Measurements from ENCODE around the gene ITPR2. TPM values are rescaled to one million over a fixed set of nuclear protein-coding genes. Genes with fewer than 3 reads are reported as not detected.

ITPR2 gene
- total RNA-seq, 1 experiment from 2014 or later = 9.4 TPM

DNA sequence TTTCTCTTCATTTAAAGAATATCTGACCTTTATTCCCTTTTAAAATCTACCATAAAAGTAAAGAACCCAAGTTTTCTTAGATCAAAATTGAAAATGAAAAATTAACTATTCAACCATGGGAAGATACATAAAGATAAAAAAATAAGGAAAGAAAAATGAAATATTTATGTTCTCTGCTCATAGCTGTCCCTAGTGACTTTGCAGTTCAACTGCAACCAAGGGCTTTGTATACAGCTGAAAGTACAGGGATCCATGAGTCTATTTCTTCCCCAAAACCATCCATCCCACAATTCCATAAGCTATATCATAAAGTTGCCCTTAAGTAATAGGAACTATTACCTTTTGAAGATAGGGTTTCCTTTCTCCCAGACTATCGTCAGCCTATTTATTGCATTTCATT lies 113.1 kb downstream of the ITPR2 start:
- Histone ChIP-seq H3K36me3 (replicated peaks; ENCODE audit: control insufficient read depth, insufficient read depth, low read length) (no peaks in the 10 kb centered on the region), H3K4me3 (ENCODE audit: insufficient read depth, low read depth, low read length) (no peak overlapping the region), H3K27me3 (ENCODE audit: control insufficient read depth, insufficient read depth, low read length) (no peaks in the 10 kb centered on the region)
- no peak for DNase-seq

DNA sequence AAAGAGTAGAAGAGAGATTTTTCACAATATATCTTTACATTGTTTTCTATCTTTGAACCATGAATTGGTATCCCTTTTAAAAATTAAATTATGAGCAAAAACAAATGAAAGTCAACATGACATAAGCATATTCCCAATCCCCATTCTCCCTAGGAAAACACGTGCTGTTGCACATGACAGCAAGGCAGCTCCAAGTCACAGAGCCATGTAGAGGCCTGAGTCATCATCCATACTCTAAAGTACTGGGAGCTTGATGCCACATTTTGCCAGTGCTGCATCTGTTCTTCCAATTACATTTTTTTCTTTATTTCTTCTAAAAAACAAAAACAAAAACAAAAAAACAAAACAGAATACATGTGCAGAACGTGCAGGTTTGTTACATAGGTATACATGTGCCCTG lies 115.2 kb downstream of the ITPR2 start:
- no peak for DNase-seq
- Histone ChIP-seq H3K4me3 (ENCODE audit: insufficient read depth, low read depth, low read length) (no peak overlapping the region), H3K36me3 (replicated peaks; ENCODE audit: control insufficient read depth, insufficient read depth, low read length) (no peaks in the 10 kb centered on the region), H3K27me3 (ENCODE audit: control insufficient read depth, insufficient read depth, low read length) (no peaks in the 10 kb centered on the region)

DNA sequence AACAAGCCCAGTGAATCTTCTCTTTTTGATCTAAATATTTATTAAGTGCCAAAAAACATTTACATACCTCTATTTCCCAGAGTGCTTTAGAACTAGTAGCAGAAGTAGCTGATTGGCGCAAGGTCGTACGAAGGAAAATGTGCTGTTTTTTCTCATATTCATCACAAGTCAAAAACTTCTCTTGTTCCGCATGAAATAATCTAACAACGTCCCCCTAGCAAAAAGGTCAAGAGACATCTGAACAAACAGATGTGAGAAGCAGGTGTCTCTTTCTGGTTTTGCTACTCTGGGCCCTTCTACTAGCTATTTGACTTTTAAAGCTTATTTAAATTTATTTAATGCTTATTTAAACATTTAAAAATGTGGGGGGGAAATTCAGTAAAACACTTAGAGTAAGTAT lies 117.8 kb downstream of the ITPR2 start:
- no peak for DNase-seq
- Histone ChIP-seq H3K4me3 (ENCODE audit: insufficient read depth, low read depth, low read length) (no peak overlapping the region), H3K27me3 (ENCODE audit: control insufficient read depth, insufficient read depth, low read length) (no peaks in the 10 kb centered on the region), H3K36me3 (replicated peaks; ENCODE audit: control insufficient read depth, insufficient read depth, low read length) (peaks cover 1% of the 10 kb centered on the region)

DNA sequence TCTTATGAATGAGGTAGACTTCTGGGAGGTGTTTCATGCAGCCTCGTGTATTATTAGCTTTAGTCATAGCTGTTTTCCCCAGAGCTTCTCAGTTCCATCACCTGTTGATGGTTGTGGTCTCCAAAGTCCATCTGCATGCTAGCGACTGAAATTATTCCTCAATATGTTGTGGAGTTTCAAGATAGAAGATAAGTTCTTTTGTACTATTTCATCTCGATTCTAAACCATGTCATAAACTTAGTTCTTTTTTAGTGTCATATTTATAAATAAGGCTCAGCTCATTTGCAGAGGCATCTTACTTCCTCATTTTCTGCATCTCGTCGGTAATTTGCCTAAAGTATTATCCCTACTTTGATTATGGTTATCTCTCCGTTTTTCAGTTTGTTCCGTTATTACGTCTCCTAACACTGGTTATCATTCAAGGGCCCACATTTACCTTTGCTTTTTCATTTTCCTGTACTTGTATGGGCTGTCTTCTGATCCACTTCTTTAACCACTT lies 119.1 kb downstream of the ITPR2 start:
- Histone ChIP-seq H3K27me3 (ENCODE audit: control insufficient read depth, insufficient read depth, low read length) (no peaks in the 10 kb centered on the region), H3K36me3 (replicated peaks; ENCODE audit: control insufficient read depth, insufficient read depth, low read length) (peaks cover 1% of the 10 kb centered on the region), H3K4me3 (ENCODE audit: insufficient read depth, low read depth, low read length) (no peak overlapping the region)
- DNase-seq = no peak

DNA sequence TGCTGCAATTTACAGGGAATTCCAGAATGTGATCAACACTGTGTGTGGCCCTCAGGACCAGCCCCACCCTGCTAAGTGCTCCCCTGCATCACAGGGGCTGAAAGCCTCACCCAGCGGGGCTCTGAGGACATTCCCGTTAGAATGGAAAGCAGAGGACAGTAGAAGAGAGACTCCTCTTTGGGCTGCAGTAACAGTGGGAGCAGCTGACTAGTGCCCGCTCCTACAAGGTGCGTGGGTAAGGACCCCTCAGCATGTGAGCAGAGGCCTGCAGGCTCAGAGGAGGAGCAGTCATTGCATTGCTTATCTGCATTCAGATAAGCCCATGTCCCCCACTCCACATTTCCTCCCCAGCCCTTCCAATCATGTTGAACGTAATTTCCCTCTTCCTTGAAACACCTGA lies 120.1 kb downstream of the ITPR2 start:
- Histone ChIP-seq H3K36me3 (replicated peaks; ENCODE audit: control insufficient read depth, insufficient read depth, low read length) (peaks cover 1% of the 10 kb centered on the region), H3K27me3 (ENCODE audit: control insufficient read depth, insufficient read depth, low read length) (no peaks in the 10 kb centered on the region), H3K4me3 (ENCODE audit: insufficient read depth, low read depth, low read length) (no peak overlapping the region)
- no peak for DNase-seq

DNA sequence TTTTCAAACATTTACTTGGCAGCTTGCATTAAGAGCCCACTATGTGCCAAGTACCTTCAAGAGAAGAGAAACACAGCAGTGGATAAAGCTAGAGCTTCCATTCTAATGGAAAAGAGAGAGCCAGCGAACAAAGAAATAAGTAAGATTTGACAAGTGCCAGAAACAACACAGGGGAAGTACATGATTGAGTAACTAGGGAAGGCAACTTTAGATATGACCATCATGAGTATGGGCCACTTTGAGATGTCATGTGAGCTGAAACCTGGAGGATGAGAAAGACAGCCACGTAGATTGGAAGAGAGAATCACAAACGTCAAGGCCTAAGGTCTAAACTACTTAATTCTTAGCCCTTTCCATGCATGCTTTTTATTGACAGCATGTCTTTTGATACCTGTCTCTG lies 121.4 kb downstream of the ITPR2 start:
- Histone ChIP-seq H3K27me3 (ENCODE audit: control insufficient read depth, insufficient read depth, low read length) (no peaks in the 10 kb centered on the region), H3K36me3 (replicated peaks; ENCODE audit: control insufficient read depth, insufficient read depth, low read length) (peaks cover 3% of the 10 kb centered on the region), H3K4me3 (ENCODE audit: insufficient read depth, low read depth, low read length) (no peak overlapping the region)
- no peak for DNase-seq

DNA sequence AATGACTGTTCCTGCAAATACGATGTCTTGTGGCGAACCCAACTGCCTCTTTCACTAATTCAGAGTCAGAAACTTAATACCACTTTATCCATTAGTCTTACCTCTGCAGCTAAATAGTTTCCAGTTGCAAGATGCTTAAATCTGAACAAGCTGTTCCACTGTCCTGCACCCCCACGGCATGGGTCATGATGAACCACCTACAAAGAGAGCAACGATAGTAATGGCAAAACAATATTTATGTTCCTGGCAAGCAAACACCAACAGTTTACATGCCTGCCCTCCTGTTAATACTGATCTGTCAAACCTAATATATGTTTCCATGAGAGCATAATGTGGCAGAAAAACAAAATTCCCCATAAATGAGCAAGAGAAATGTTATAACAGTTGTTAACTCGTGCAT lies 121.9 kb downstream of the ITPR2 start:
- Histone ChIP-seq H3K4me3 (ENCODE audit: insufficient read depth, low read depth, low read length) (no peak overlapping the region), H3K27me3 (ENCODE audit: control insufficient read depth, insufficient read depth, low read length) (no peaks in the 10 kb centered on the region), H3K36me3 (replicated peaks; ENCODE audit: control insufficient read depth, insufficient read depth, low read length) (peaks cover 3% of the 10 kb centered on the region)
- no peak for DNase-seq

DNA sequence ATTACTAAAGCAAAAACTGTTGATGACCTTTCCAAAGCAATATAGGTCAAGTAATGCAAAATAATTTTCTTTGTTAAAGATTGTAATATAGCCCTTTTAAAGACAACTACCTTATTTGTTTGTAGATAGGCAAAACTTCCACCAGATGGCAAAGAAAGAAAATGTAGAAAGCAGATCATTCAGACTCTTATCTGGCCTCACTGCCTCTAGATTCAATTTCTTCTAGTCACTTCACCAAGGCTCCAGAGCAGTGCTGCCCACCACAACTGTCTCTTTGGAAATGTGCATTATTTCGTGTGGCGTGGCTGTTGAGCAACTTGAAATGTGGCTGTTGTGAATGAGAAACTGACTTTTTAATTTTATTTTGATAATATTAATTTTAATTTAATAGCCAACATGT lies 127.1 kb downstream of the ITPR2 start:
- Histone ChIP-seq H3K27me3 (ENCODE audit: control insufficient read depth, insufficient read depth, low read length) (no peaks in the 10 kb centered on the region), H3K36me3 (replicated peaks; ENCODE audit: control insufficient read depth, insufficient read depth, low read length) (peaks cover 1% of the 10 kb centered on the region; the same call in 1 of the 2 replicates), H3K4me3 (ENCODE audit: insufficient read depth, low read depth, low read length) (no peak overlapping the region)
- no peak for DNase-seq

DNA sequence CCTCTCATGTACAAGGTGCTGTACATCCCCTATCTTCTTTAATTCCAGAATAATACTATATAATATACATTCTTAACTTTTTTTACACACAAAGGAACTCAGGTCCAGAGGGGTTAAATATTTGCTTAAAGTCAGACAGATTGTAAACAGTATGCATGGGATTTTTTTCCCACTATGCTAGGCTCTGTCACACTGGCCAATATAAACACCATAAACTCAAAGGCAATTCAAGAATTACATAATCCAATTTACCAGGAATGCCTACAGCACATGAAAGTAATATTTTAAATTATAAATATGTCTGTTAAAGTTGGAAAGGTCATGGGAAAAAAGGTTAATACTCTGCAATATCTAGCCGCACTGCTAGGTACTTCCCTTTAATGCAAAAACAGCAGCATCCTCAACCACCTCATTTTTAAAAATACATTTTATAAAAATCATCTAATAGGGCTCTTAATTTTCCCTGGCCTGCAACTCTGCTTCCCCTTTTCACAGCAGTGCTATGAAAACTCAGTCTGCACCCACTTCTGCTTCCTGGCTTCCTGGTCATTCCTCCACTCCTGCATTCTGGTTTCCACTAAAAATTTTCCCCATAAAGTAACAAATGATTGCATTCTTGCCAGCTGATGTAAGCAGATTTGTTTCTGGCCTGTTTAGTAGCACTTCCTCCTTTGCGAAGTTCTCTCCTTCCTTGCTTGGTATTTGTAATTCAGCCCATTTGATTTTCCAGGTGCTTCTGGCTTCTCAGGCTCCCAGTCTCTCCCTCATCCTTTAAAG lies 128.1 kb downstream of the ITPR2 start:
- H3K4me3 ChIP-seq (ENCODE audit: insufficient read depth, low read depth, low read length) = no peak overlapping the region
- H3K36me3 ChIP-seq (replicated peaks; ENCODE audit: control insufficient read depth, insufficient read depth, low read length) = peaks cover 1% of the 10 kb centered on the region; the same call in 1 of the 2 replicates
- no peak for DNase-seq

DNA sequence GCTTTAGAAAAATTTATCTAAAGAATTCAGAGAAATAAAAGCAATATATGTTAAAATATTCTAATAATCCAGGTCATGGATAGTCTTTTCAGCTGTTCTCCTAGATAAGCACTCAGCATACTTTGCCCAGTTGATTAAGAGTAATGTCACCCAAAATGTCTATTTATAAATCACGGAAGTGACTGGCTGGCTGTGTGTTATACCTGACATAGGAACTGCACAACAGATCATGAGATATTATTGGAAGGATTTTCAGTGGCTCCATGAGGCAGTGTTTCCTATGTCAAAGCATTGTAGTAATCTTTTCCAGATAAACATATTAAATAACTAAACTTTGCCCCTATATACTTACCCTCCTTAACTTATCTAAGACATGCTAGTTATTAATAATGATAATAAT lies 128.8 kb downstream of the ITPR2 start:
- Histone ChIP-seq H3K4me3 (ENCODE audit: insufficient read depth, low read depth, low read length) (no peak overlapping the region), H3K27me3 (ENCODE audit: control insufficient read depth, insufficient read depth, low read length) (no peaks in the 10 kb centered on the region), H3K36me3 (replicated peaks; ENCODE audit: control insufficient read depth, insufficient read depth, low read length) (peaks cover 1% of the 10 kb centered on the region)
- DNase-seq = no peak

More for the DNA sequence above, 128.1 kb downstream of the ITPR2 start:
- H3K27me3 ChIP-seq (ENCODE audit: control insufficient read depth, insufficient read depth, low read length) = no peaks in the 10 kb centered on the region

DNA sequence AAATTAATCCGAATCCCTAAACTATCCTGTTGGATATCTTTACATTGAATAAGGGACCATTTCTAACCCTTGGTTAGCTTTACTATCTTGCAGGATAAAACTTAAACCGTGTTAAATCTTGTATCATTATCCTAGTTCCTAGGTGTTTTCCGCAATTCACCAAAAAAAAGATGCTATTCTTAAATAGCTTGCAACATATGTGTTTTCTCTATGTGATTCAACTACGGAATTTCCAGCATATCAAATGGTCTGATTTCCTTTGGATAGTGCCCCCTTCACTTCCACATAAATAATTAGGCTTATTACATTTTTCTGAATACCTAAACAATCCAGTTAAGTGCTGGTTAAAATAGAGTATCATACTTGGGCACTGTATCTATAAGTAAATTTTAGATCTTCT lies 130.3 kb downstream of the ITPR2 start:
- Histone ChIP-seq H3K4me3 (ENCODE audit: insufficient read depth, low read depth, low read length) (no peak overlapping the region), H3K36me3 (replicated peaks; ENCODE audit: control insufficient read depth, insufficient read depth, low read length) (peaks cover 3% of the 10 kb centered on the region; the same call in 1 of the 2 replicates), H3K27me3 (ENCODE audit: control insufficient read depth, insufficient read depth, low read length) (no peaks in the 10 kb centered on the region)
- DNase-seq = no peak

DNA sequence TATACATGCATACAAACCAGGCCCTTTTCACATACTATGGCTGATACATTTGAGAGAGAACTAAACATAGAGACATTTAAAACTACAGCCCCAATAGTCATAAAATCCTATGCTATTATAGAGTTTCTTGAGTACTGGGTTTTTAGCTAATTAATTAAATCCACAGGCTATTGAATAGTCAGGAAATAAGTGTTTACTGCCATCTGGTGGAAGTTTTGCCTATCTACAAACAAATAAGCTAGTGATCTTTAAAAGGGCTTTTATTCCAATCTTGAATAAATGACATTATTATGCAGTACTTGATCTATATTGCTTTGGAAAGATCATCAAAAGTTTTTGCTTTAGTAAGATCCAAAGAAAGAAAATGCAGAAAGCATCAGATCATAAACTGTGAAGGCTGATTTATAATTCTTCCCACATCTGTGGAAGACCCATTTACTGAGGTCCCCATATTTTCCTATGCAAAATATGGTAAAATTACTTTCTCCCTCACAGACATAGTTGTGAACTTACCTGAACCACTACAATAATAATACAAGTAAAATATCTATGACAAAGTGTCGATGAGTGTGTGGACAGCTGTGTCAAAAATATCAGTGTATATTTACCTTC lies 131.3 kb downstream of the ITPR2 start:
- Histone ChIP-seq H3K4me3 (ENCODE audit: insufficient read depth, low read depth, low read length) (no peak overlapping the region), H3K27me3 (ENCODE audit: control insufficient read depth, insufficient read depth, low read length) (no peaks in the 10 kb centered on the region), H3K36me3 (replicated peaks; ENCODE audit: control insufficient read depth, insufficient read depth, low read length) (peaks cover 1% of the 10 kb centered on the region; the same call in 1 of the 2 replicates)
- no peak for DNase-seq

DNA sequence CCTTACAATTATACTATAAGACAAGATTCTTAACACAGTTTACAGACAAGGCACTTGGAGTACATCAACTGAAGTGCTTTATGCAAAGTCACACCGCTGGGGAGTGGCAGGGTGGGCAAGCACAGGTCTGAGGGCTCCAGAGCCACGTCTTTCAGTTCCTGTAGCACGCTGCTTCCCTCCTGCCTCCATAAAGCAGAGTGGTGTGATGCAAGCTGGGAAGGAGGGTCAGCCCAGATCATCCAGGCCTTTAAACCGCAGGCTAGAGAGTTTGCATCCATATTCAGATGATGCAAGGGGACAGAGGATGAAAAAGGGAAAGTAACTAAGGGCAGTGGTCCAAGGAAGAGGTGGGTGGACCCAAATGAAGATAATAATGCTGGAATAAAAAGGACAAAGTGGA lies 132.6 kb downstream of the ITPR2 start:
- Histone ChIP-seq H3K36me3 (replicated peaks; ENCODE audit: control insufficient read depth, insufficient read depth, low read length) (peaks cover 1% of the 10 kb centered on the region; the same call in 1 of the 2 replicates), H3K27me3 (ENCODE audit: control insufficient read depth, insufficient read depth, low read length) (no peaks in the 10 kb centered on the region), H3K4me3 (ENCODE audit: insufficient read depth, low read depth, low read length) (no peak overlapping the region)
- DNase-seq = no peak

DNA sequence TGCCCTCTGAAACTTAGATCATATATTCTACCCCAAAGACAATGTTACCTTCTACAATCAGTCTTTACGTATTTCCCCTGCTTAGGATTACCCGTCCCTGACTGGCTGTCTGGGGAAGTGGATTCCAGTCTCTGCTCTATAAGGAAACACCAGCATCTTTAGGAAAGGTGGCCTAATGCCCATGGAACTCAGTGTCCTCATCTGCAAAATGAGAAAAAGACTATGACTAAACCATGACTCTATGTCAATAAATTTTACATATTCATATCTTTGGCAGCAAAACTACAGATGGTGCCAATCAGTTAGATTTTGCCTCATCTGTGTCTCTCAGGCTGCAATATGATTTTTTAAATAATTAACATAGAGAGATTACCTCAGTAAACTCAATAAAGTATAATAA lies 133.8 kb downstream of the ITPR2 start:
- Histone ChIP-seq H3K4me3 (ENCODE audit: insufficient read depth, low read depth, low read length) (no peak overlapping the region), H3K27me3 (ENCODE audit: control insufficient read depth, insufficient read depth, low read length) (no peaks in the 10 kb centered on the region), H3K36me3 (replicated peaks; ENCODE audit: control insufficient read depth, insufficient read depth, low read length) (peaks cover 1% of the 10 kb centered on the region; the same call in 1 of the 2 replicates)
- no peak for DNase-seq

DNA sequence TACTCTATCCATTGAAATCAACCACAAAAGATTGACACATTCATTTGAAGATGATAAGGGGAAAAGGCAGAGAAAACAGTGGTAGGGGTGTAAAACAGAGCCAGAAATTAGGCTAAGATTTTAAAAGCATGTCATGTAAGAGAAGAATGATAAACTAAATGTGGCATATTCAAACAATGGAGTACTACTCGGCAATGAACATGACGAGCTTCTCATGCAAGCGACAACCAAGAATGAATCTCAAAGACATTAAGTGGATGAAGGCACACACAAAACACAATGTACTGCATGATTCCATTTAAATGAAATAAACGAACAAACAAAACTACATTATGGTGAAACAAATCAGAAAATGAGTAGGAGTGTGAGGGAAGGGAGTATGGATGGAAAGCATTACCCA lies 134.8 kb downstream of the ITPR2 start:
- Histone ChIP-seq H3K27me3 (ENCODE audit: control insufficient read depth, insufficient read depth, low read length) (no peaks in the 10 kb centered on the region), H3K4me3 (ENCODE audit: insufficient read depth, low read depth, low read length) (no peak overlapping the region), H3K36me3 (replicated peaks; ENCODE audit: control insufficient read depth, insufficient read depth, low read length) (peaks cover 1% of the 10 kb centered on the region; the same call in 1 of the 2 replicates)
- DNase-seq = no peak

Data from H7 (cell line).